Endodermal cell (in vitro differentiated cells): ENCODE measurements around the gene GUCA1C. TPM values are rescaled to one million over a fixed set of nuclear protein-coding genes. Genes with fewer than 3 reads are reported as not detected.

ENCODE experiments used
- DNase-seq: peaks from one replicate; pipeline ENCODE4 v3.0.0-alpha.2; 2017
- H3K27ac ChIP-seq: 2 replicates; pipeline ENCODE4 v1.5.1; 2013; ENCODE audit warnings: mild to moderate bottlenecking, low read depth, low read length, moderate library complexity
- H3K27me3 ChIP-seq: 2 replicates; pipeline ENCODE4 v1.6.1; 2013; ENCODE audit warnings: mild to moderate bottlenecking, low read length, moderate library complexity; ENCODE audit not compliant: insufficient read depth, control insufficient read depth, poor library complexity, severe bottlenecking
- H3K36me3 ChIP-seq: 2 replicates; pipeline ENCODE4 v1.7.0; 2013; ENCODE audit warnings: mild to moderate bottlenecking, low read length, moderate library complexity; ENCODE audit not compliant: control insufficient read depth, insufficient read depth
- H3K4me1 ChIP-seq: one replicate; pipeline ENCODE4 v1.7.0; 2013; ENCODE audit warnings: low read length; ENCODE audit not compliant: control insufficient read depth, insufficient read depth
- H3K4me3 ChIP-seq: 2 replicates; pipeline ENCODE4 v1.5.1; 2013; ENCODE audit warnings: mild to moderate bottlenecking, low read length, moderate library complexity
- H3K9ac ChIP-seq: 2 replicates; pipeline ENCODE4 v1.6.1; 2013; ENCODE audit warnings: mild to moderate bottlenecking, low read length, moderate library complexity; ENCODE audit not compliant: poor library complexity, severe bottlenecking; ENCODE audit errors: extremely low read depth
- H3K9me3 ChIP-seq: 2 replicates; pipeline ENCODE4 v1.6.1; 2013; ENCODE audit warnings: mild to moderate bottlenecking, low read length, moderate library complexity; ENCODE audit not compliant: control insufficient read depth
- H3K27ac Mint-ChIP-seq: 2 replicates; pipeline ENCODE4 v1.8.0; 2020; ENCODE audit warnings: mixed read lengths
- H3K27me3 Mint-ChIP-seq: 2 replicates; pipeline ENCODE4 v1.8.0; 2021; ENCODE audit warnings: mild to moderate bottlenecking, mixed read lengths; ENCODE audit not compliant: insufficient read depth
- H3K36me3 Mint-ChIP-seq: 2 replicates; pipeline ENCODE4 v1.8.0; 2020; ENCODE audit warnings: low read depth, mixed read lengths
- H3K4me1 Mint-ChIP-seq: 2 replicates; pipeline ENCODE4 v1.8.0; 2020; ENCODE audit warnings: mixed read lengths
- H3K4me3 Mint-ChIP-seq: 2 replicates; pipeline ENCODE4 v1.8.0; 2020; ENCODE audit warnings: mild to moderate bottlenecking, moderate library complexity, mixed read lengths
- H3K9me3 Mint-ChIP-seq: 2 replicates; pipeline ENCODE4 v1.8.0; 2020; ENCODE audit warnings: mild to moderate bottlenecking, mixed read lengths
- CTCF ChIP-seq: fragments of 200-600 bp; sonication (generic); conservative IDR thresholded peaks from 2 replicates; pipeline ENCODE4 v1.5.0; 2021; ENCODE audit warnings: antibody characterized with exemption, mild to moderate bottlenecking
- WGBS, 2 experiments: methylation state at CpG; one replicate each; pipeline versions ENCODE4 v1.1.5 to v1.1.7; 2013; ENCODE audit warnings: missing lambda C conversion rate in 2 of 2, mixed read lengths in 1 of 2; ENCODE audit not compliant: insufficient coverage in 1 of 2, insufficient read length in 1 of 2; 5-methylcytosine and 5-hydroxymethylcytosine counted together
- total RNA-seq, 2 donors: library from RNA; stranded (reverse); fragmentation: NEBNext Ultra II Directional in 1 of 2; extraction: Animal tissue kit (Norgen Biotek cat#: 25700) in 1 of 2; gene quantifications; 2 replicates in 1 of 2; 3 replicates in 1 of 2; pipeline ENCODE4 v1.2.1, GENCODE V29; 2021

GUCA1C gene
- total RNA-seq, 2 donors from 2014 or later: not detected

- no peak for TF ChIP-seq CTCF
- Histone ChIP-seq H3K27ac (no peak overlapping the region), H3K36me3 (no peaks in the 10 kb centered on the region), H3K4me1 (no peaks in the 10 kb centered on the region), H3K27me3 (no peaks in the 10 kb centered on the region), H3K9me3 (no peaks in the 10 kb centered on the region), H3K4me3 (no peak overlapping the region), H3K9ac (no peak overlapping the region)
- WGBS, 2 experiments: 80 to 83% methylated on average over 7 of the region's 7 CpGs
- Mint-ChIP-seq H3K36me3 (no peaks in the 10 kb centered on the region), H3K4me3 (no peak overlapping the region), H3K4me1 (peaks cover 3% of the 10 kb centered on the region), H3K27me3 (no peaks in the 10 kb centered on the region), H3K27ac (no peak overlapping the region), H3K9me3 (peaks cover 3% of the 10 kb centered on the region)
- DNase-seq: no peak
Observed at GRCh38 chr3:108862865-108863798, 90.5 kb downstream of the GUCA1C start.

GRCh38 chr3:108861401-108861800 is 92.3 kb downstream of the GUCA1C start:
- Histone ChIP-seq H3K4me3 (no peak overlapping the region), H3K27me3 (no peaks in the 10 kb centered on the region), H3K4me1 (no peaks in the 10 kb centered on the region), H3K27ac (no peak overlapping the region), H3K36me3 (no peaks in the 10 kb centered on the region), H3K9ac (no peak overlapping the region), H3K9me3 (no peaks in the 10 kb centered on the region)
- Mint-ChIP-seq H3K27me3 (no peaks in the 10 kb centered on the region), H3K4me3 (no peak overlapping the region), H3K4me1 (peaks cover 3% of the 10 kb centered on the region), H3K27ac (no peak overlapping the region), H3K9me3 (peaks cover 3% of the 10 kb centered on the region), H3K36me3 (no peaks in the 10 kb centered on the region)
- TF ChIP-seq CTCF: no peak
- WGBS, 2 experiments: 29 to 71% methylated on average over 1 of the region's 1 CpG
- DNase-seq: no peak

Other genes with a start within 250 kb of the GUCA1C start
- gene RETNLB, start 196.5 kb downstream of the GUCA1C start, total RNA-seq: not detected
- not detected for gene TRAT1, start 131.1 kb downstream of the GUCA1C start, total RNA-seq
- not detected for gene MORC1, start 164.3 kb upstream of the GUCA1C start, total RNA-seq
- gene C3orf85, start 182.8 kb upstream of the GUCA1C start, total RNA-seq: not detected